Measurements from ENCODE around the gene KCNQ1.

DNA sequence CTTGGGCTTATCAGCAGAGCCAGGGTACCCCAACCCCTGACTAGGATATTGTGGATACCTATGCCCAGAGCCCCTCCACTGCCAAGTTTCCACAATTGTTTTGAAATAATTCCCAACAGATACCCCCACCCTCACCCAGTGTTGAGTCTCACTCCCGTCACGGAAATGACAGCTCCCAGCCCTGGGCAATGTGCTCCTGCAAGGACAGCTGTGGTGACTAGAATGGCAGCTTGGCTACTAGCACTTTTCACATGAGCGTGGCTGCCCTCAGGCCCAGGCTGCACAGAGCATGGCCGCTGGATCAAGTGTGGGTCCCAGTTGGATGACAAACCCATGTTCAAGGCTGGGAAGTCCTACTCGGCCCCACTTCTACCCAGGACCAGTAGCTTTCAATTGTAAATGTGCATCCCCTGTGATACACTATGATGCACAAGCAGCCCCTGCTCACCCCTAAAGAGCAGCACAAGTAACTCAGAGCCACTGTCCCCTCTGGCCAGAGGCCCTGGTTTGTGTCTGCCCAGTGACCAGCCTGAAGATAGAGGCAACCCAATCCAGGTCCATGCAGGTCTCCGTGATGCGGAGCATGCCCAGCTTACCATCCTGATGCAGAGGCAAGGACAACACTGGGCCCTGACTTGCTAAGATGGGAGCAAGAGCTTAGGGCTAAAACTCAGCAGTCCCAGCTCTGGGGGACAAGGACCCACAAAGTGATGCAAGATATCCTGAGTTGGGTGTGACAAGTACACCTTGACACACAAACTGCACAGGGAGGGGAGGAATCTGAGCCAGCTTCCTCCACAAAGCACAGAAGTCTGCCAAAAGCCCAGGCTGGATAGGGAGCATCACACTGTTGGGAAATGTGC lies 241.8 kb downstream of the KCNQ1 start:
- TF ChIP-seq EZH2 (IDR thresholded peaks at IDR 0.05; ENCODE audit: insufficient read depth, poor library complexity, severe bottlenecking) (no peak), EZH2phosphoT487 (IDR thresholded peaks at IDR 0.05; ENCODE audit: insufficient read depth, low read depth) (no peak)
